HG03342 (cell line): Measurements from ENCODE around the gene LYG2.
"Not testable (repeated sequence)": the region's sequence is repeated elsewhere in the genome, so short reads cannot be mapped to it uniquely, and the experiment has no call there.

ENCODE experiments used
- ATAC-seq: cut with Tn5 transposase; IDR thresholded peaks from one replicate; pipeline ENCODE4 v1.9.1; 2021; ENCODE audit warnings: mild to moderate bottlenecking, moderate library complexity; ENCODE audit not compliant: unreplicated experiment

Gene LYG2

GRCh38 chr2:99201959-99202678, 53.3 kb downstream of the LYG2 start:
- no peak for ATAC-seq

DNA sequence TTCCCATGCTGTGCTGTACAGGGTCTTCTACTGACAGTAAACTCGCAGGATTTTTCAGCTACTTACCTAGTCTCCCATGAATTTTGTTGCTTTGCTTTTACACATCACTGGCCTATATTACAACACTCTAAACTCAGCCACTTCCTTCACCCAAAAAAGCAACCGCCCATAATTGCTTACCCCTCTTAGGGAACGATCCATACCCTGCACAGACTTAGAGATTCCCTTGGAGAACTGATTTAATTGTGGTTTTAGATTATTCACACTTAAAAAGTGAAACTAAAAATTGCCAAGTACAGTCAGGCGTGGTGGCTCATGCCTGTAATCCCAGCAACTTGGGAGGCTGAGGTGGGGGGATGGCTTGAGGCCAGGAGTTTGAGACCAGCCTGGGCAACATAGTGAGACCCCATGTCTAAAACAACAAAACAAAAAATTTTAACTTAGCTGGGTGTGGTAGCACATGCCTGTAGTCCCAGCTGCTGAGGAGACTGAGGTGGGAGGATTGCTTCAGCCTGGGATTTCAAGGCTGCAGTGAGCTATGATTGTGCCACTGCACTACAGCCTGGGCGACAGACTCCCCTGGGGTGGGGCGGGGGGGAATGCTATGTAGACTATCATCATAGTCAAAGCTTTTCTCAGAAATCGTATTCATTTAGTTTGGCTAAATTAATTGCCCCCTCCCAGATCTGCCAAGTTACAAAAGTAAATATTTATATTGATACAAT, 55.2 kb downstream of the LYG2 start:
- no peak for ATAC-seq

DNA sequence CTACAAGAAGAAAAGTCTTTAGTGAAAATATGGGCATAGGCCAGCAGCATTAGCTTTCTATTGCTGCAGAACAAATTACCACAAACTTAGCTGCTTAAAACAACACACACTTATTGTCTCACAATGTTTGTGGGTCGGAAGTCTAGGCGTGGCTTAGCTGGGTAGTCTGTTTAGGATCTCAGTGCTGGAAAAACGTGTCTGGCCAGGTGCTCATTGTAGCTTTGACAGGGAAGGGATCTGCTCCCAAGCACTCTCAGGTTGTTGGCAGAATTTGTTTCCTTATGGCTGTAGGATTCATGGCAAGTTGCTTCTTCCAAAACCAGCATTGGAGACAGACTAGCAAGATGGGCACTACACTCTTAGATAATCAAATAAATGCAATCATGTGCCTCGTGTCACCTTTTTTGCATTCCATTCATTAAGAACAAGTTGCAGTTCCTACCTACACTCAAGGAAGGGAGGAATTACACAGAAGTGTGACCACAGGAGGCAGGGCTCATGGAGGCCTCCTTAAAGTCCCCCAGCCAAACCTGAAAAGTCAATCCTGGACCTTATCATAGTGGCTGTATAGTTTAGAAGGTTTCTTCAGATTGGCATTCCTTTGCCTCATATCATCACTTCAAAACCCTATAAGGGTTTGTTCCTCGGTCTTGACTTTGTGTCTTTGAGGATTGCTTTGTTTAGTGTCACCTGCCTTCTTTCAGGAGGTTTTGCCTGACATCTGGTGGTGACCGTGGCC, 57.2 kb downstream of the LYG2 start:
- ATAC-seq: no peak

DNA sequence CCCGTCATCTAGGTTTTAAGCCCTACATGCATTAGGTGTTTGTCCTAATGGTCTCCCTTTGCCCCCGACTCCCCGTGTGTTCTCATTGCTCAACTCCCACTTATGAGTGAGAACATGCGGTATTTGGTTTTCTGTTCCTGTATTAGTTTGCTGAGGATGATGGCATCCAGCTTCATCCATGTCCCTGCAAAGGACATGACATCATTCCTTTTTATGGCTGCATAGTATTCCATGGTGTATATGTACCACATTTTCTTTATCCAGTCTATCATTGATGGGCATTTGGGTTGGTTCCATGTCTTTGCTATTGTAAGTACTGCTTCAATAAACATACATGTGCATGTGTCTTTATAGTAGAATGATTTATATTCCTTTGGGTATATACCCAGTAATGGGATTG, 63.1 kb downstream of the LYG2 start:
- ATAC-seq: not testable (repeated sequence)
